HG02798 (cell line): ENCODE measurements around the gene RPS13.
"Not testable (repeated sequence)": the region's sequence is repeated elsewhere in the genome, so short reads cannot be mapped to it uniquely, and the experiment has no call there.

Experiments used
- ATAC-seq: cut with Tn5 transposase; IDR thresholded peaks from one replicate; pipeline ENCODE4 v1.9.1; 2021; ENCODE audit warnings: mild to moderate bottlenecking; ENCODE audit not compliant: unreplicated experiment, poor library complexity

Gene RPS13

GRCh38 chr11:17036666-17037658 is 40.5 kb downstream of the RPS13 start:
- no peak for ATAC-seq

- not testable (repeated sequence) for ATAC-seq
Measured at GRCh38 chr11:17034027-17034426, 43.4 kb downstream of the RPS13 start.

- no peak for ATAC-seq
Measured at GRCh38 chr11:17026487-17027082, 50.9 kb downstream of the RPS13 start.

- ATAC-seq: no peak
Measured at GRCh38 chr11:17024924-17025323, 52.5 kb downstream of the RPS13 start.
